A172 (cell line): Measurements from ENCODE around the gene HSPA2. TPM values are rescaled to one million over a fixed set of nuclear protein-coding genes. Genes with fewer than 3 reads are reported as not detected.
"Not testable (repeated sequence)": the region's sequence is repeated elsewhere in the genome, so short reads cannot be mapped to it uniquely, and the experiment has no call there.

Source experiments
- DNase-seq: peaks from one replicate; pipeline ENCODE4 v3.0.0-alpha.2; 2015; ENCODE audit warnings: low spot score
- total RNA-seq: library from RNA; depleted of rRNA; stranded (reverse); fragments of >200 nt; shearing (Covaris generic); gene quantifications from 2 replicates; pipeline ENCODE4 v1.2.3, GENCODE V29; 2014

The HSPA2 gene
- total RNA-seq, 1 experiment from 2014 or later: 0.05 TPM

DNA sequence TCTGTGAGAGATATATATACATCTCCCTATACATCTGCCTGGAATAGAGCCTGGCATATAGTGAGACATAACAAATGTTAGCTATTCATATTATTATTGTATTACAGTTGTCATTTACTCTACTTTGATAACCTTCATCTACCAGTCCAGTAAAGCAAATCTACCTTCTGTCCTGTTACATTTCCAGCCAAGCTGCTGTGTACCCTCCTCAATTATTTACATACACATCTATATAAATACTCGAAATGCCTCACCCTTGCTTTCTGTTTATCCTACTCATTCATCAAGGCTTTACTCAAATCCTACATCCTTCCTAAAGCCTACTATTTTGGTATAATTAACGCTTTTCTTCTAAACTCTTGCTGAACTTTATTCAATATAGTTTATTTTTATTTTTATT is 27.3 kb upstream of the HSPA2 start:
- no peak for DNase-seq

DNA sequence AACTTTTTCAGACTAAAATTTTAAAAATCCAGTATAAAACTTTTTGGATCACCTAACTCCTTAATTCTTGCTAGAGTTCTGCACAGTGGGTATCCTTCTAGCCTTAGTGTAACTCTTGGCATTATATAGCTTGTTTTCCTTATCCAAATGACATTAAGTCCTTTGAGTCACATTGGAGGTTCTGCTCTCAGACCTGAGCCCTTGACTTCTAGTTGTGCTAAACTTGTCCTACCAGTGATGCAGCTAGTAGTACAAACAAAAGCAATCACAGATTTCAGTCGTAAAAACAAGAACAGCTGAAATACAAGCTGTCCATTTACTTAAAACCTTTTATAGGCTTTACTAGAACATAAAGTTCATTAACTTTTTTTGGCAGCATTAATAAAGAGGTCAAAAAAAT is 25.5 kb upstream of the HSPA2 start:
- DNase-seq: no peak

DNA sequence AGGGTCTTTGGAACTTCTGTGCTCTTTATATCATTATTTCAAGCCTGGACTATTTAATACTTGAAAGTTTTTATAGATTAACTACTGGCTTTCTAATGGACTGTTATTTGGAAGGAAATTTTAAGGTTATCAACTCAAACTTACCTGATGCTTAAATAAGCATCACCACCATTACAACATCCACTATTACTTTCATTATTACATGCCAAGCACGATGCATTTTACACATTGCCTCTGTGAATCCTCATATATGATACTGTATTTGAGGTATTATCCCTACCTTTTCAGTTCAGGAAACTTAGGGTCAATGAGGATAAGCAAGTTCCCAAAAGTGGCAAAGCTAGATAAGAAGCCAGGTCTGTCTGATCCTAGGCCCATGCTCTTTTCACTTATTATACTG is 23.6 kb upstream of the HSPA2 start:
- DNase-seq: no peak

DNA sequence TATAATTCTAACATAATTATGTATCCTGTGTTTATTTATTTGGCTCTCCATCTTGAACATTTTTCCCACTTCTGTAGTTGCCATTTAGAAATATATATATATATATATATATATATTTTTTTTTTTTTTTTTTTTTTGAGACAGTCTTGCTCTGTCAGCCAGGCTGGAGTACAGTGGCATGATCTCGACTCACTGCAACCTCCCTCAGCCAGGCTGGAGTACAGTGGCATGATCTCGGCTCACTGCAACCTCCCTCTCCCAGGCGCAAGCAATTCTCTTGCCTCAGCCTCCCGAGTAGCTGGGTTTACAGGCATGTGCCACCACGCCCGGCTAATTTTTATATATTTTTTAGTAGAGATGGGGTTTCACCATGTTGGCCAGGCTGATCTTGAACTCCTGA is 22.9 kb upstream of the HSPA2 start:
- not testable (repeated sequence) for DNase-seq

DNA sequence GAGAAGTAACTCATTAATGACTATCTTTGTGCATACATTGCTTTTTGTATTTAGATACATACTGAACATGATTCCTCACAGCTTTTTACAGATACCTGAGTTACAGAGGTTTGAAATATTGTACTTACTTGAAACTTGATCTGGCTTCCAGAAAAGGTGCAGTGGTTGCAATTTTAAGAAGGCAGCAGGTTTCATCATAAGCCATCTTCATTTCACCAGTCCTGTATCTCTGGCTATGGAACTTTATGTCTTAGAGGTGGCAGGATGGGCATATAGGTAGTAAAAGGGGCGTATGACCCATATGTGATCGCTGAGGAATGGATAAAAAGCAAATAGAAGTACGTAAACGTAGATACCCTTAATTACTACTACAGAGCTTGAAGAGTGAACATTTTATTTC is 22.3 kb upstream of the HSPA2 start:
- no peak for DNase-seq

DNA sequence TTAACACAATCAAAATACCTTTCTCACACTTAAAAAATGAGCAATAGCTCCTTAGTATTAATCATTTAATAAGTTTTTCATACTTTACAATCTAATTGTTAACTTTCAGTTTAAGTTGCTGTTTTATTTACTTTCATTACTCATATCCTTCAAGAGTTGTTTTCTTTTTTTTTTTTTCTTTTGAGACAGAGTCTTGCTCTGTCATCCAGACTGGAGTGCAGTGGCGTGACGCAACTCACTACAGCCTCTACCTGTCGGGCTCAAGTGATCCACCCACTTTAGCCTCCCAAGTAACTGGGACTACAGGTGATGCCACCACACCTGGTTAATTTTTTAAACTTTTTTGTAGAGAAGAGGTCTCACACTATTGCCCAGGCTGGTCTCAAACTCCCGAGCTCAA is 19.8 kb upstream of the HSPA2 start:
- DNase-seq: no peak

DNA sequence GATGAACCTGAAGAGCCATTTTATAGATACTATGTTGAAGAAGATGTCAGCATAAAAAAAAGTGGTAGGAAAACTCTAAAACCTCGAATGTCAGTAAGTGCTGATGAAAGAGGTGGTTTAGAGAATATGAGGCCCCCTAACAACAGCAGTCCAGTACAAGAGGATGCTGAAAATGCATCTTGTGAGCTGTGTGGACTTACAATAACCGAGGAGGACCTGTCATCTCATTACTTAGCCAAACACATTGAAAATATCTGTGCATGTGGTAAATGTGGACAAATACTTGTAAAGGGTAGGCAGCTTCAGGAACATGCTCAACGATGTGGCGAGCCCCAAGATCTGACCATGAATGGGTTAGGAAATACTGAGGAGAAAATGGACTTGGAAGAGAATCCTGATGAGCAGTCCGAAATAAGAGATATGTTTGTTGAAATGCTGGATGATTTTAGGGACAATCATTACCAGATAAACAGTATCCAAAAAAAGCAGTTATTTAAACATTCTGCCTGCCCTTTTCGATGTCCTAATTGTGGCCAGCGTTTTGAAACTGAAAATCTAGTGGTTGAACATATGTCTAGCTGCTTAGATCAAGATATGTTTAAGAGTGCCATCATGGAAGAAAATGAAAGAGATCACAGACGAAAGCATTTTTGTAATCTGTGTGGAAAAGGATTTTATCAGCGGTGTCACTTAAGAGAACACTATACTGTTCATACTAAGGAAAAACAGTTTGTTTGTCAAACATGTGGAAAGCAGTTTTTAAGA is 17.8 kb upstream of the HSPA2 start:
- DNase-seq: no peak

DNA sequence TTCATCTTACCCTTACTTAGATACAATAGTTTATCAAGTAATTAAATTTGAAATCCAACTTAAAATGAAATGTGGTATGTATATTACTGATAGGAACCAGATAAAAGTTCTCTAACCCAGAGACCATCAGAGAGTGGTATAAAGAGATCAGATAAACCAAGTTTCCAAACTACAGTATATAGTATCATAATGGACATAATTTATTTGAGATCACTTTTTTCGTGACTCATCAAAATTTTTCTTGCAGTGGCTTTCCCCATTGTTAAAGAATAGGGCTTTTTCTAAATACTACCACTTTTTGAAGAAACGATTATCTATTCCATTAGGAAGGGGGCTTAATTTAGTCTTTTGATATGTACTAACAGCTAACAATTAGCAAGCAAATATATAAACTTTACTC is 15.2 kb upstream of the HSPA2 start:
- no peak for DNase-seq

- DNase-seq: no peak
Measured at GRCh38 chr14:64531567-64531966, 9.0 kb upstream of the HSPA2 start.

GRCh38 chr14:64536488-64537245 is 3.9 kb upstream of the HSPA2 start:
- DNase-seq: peak; percentile 0

DNA sequence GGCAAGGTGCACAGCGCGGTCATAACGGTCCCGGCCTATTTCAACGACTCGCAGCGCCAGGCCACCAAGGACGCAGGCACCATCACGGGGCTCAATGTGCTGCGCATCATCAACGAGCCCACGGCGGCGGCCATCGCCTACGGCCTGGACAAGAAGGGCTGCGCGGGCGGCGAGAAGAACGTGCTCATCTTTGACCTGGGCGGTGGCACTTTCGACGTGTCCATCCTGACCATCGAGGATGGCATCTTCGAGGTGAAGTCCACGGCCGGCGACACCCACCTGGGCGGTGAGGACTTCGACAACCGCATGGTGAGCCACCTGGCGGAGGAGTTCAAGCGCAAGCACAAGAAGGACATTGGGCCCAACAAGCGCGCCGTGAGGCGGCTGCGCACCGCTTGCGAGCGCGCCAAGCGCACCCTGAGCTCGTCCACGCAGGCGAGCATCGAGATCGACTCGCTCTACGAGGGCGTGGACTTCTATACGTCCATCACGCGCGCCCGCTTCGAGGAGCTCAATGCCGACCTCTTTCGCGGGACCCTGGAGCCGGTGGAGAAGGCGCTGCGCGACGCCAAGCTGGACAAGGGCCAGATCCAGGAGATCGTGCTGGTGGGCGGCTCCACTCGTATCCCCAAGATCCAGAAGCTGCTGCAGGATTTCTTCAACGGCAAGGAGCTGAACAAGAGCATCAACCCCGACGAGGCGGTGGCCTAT is 875 bp downstream of the HSPA2 start:
- no peak for DNase-seq

DNA sequence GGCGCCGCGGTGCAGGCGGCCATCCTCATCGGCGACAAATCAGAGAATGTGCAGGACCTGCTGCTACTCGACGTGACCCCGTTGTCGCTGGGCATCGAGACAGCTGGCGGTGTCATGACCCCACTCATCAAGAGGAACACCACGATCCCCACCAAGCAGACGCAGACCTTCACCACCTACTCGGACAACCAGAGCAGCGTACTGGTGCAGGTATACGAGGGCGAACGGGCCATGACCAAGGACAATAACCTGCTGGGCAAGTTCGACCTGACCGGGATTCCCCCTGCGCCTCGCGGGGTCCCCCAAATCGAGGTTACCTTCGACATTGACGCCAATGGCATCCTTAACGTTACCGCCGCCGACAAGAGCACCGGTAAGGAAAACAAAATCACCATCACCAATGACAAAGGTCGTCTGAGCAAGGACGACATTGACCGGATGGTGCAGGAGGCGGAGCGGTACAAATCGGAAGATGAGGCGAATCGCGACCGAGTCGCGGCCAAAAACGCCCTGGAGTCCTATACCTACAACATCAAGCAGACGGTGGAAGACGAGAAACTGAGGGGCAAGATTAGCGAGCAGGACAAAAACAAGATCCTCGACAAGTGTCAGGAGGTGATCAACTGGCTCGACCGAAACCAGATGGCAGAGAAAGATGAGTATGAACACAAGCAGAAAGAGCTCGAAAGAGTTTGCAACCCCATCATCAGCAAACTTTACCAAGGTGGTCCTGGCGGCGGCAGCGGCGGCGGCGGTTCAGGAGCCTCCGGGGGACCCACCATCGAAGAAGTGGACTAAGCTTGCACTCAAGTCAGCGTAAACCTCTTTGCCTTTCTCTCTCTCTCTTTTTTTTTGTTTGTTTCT is 1.7 kb downstream of the HSPA2 start:
- no peak for DNase-seq

DNA sequence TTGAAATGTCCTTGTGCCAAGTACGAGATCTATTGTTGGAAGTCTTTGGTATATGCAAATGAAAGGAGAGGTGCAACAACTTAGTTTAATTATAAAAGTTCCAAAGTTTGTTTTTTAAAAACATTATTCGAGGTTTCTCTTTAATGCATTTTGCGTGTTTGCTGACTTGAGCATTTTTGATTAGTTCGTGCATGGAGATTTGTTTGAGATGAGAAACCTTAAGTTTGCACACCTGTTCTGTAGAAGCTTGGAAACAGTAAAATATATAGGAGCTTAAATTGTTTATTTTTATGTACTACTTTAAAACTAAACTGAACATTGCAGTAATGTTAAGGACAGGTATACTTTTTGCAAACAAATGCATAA is 2.3 kb downstream of the HSPA2 start:
- DNase-seq: no peak

DNA sequence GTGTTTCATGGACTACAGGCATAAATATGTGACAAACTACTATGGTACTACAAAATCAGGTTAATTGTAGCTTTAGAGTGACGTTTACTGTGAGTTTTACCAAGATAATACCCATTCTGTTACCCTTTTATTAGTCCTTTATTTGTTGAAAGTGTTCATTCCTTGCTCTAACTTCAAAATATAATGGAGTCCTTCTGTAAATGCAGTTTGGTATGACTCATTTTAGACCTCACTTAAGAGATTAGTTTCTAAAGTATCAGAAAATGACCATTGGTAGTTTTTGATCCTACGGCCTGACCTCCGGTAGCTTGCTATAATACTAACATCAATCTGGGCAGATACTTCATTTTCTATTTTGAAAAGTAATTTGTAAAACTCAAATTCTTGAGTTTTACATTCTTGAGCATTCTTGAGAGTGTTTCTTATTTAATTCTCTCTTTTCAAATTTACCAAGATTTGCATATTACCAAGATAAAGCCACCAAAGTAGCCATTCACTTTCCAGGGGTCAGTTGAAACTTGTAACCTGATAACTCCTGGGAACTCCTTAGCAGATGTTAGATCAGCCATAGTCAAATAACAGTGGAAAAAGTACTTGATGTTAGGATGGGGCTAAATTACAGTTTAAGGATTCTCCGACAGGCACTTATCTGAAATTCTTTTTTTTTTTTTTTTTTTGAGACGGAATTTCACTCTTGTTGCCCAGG is 4.2 kb downstream of the HSPA2 start:
- no peak for DNase-seq

GRCh38 chr14:64549016-64549415 is 8.5 kb downstream of the HSPA2 start:
- DNase-seq: no peak

- DNase-seq: no peak
Measured at GRCh38 chr14:64549791-64550620, 9.5 kb downstream of the HSPA2 start, which contains the start of gene PPP1R36. Gene PPP1R36, plus strand, starts transcription at chr14:64549961. Its CDS starts 37 bp downstream, at chr14:64549998.

DNA sequence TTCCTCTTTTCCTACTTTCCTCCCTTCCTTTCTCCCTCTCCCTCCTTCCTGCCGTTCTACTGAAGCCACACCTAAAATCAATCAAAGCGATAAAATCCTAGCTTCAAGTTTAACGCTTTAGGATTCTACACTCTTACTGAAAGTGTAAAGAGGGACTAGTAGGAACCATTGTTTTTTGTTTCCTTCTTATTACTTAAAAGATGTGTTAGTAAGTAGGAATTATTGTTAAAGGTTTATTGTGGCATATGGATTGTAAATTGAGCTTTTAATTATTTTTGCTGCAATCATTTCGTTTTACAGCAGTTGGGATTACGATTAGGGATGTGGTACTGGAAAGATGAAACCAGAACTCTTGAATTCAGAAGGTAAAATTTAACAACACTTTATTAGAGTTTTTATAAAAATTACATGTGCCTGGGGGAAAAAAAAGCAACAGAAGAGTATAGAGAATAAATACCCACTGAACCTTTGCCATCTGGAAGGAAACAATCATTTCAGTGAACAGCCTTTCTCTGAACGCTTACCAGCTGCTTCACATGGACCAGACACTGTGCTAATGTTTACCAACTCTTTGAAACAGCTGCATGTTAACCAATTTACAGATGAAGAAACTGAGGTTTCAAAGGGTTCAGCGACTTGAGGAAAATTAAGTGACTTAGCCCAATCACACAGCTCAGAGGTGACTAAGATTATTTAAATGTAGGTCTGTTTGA is 10.2 kb downstream of the HSPA2 start:
- no peak for DNase-seq

DNA sequence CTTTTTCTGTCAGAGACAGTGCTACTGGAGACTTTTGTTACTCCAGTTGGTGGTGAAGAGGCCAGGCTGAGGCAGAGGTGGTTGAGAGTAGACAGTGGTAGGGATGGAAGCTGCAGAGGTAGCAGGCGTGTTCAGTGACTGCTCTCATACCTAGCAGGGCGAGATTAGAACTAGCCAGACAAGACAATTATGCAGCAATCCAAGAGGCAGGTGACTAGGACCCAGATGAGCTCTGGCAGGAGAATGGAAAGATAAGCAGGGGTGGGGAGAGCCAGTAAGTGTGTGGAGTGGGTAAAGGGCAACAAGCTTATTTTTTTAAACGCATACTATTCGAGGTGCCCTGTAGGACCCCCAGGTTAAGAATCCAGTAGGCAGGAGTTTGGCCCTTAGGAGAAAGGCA is 14.0 kb downstream of the HSPA2 start:
- no peak for DNase-seq

DNA sequence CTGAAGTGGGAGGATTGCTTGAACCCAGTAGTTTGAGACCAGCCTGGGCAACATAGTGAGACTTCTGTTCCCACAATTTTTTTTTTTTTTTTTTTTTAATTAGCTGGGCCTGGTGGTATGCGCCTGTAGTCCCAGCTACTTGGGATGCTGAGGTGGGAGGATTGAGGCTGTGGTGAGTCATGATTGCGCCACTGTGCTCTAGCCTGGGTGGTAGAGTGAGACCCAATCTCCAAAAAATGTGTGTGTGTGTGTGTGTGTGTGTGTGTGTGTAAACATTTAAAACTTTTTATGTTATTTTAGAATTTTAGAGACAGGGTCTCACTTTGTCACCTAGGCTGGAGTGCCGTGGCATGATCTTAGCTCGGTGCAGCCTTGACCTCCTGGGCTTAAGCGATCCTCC is 16.0 kb downstream of the HSPA2 start:
- peak; percentile 20 for DNase-seq

- not testable (repeated sequence) for DNase-seq
Measured at GRCh38 chr14:64558216-64558615, 17.7 kb downstream of the HSPA2 start.
